HepG2 (cell line): ENCODE results near the gene MAMSTR. TPM values are rescaled to one million over a fixed set of nuclear protein-coding genes. Genes with fewer than 3 reads are reported as not detected.

ENCODE experiments used
- ARNTL ChIP-seq: sonication (generic); formaldehyde crosslinking; IDR thresholded peaks from 2 replicates; pipeline ENCODE4 v1.4.0; 2020; ENCODE audit warnings: mild to moderate bottlenecking, missing genetic modification reagents
- BORCS8-MEF2B ChIP-seq: sonication (generic); formaldehyde crosslinking; IDR thresholded peaks from 2 replicates; pipeline ENCODE4 v1.8.0; 2022; ENCODE audit warnings: mild to moderate bottlenecking, missing genetic modification reagents
- DDIT3 ChIP-seq: sonication (generic); formaldehyde crosslinking; IDR thresholded peaks from 2 replicates; pipeline ENCODE4 v1.4.0; 2020; ENCODE audit warnings: mild to moderate bottlenecking, missing genetic modification reagents
- FIP1L1 ChIP-seq: fragments of 200-400 bp; formaldehyde crosslinking; IDR thresholded peaks from 2 replicates; pipeline ENCODE4 v1.6.1; 2018; ENCODE audit warnings: low read depth, mild to moderate bottlenecking, low read length, moderate library complexity, borderline replicate concordance; ENCODE audit not compliant: insufficient read depth
- GFI1 ChIP-seq: sonication (generic); formaldehyde crosslinking; IDR thresholded peaks from 2 replicates; pipeline ENCODE4 v1.5.0; 2020; ENCODE audit warnings: missing genetic modification reagents, mild to moderate bottlenecking, borderline replicate concordance
- HBP1 ChIP-seq: IDR thresholded peaks from 2 replicates; pipeline ENCODE4 v1.6.1; 2016; ENCODE audit warnings: low read depth, control low read depth
- IRX3 ChIP-seq: sonication (generic); formaldehyde crosslinking; IDR thresholded peaks from 2 replicates; pipeline ENCODE4 v1.8.1; 2023; ENCODE audit warnings: mild to moderate bottlenecking, low read depth, missing genetic modification reagents, borderline replicate concordance
- KLF6 ChIP-seq: IDR thresholded peaks from 2 replicates; pipeline ENCODE4 v1.8.0; 2016; ENCODE audit warnings: missing biosample characterization, missing genetic modification reagents
- MXI1 ChIP-seq: IDR thresholded peaks from 3 replicates; pipeline ENCODE4 v1.6.1; 2012; ENCODE audit warnings: low read depth, low read length, inconsistent platforms, borderline replicate concordance
- PHB2 ChIP-seq: fragments of 450-650 bp; IDR thresholded peaks from 2 replicates; pipeline ENCODE4 v1.6.1; 2018; ENCODE audit not compliant: partially characterized antibody
- PRMT3 ChIP-seq: sonication (generic); formaldehyde crosslinking; IDR thresholded peaks from 2 replicates; pipeline ENCODE4 v1.8.1; 2022; ENCODE audit warnings: low read depth, mild to moderate bottlenecking, moderate library complexity, missing genetic modification reagents, borderline replicate concordance
- PTBP1 ChIP-seq: fragments of 200-400 bp; formaldehyde crosslinking; IDR thresholded peaks from 2 replicates; pipeline ENCODE4 v1.6.1; 2018; ENCODE audit warnings: low read length, low read depth; ENCODE audit not compliant: poor library complexity, severe bottlenecking
- RARA ChIP-seq: IDR thresholded peaks from 2 replicates; pipeline ENCODE4 v1.6.1; 2016; ENCODE audit warnings: missing genetic modification reagents, missing compliant biosample characterization
- RBFOX2 ChIP-seq: fragments of 200-400 bp; formaldehyde crosslinking; IDR thresholded peaks from 2 replicates; pipeline ENCODE4 v1.6.1; 2017; ENCODE audit warnings: low read depth, mild to moderate bottlenecking, low read length
- RBM22 ChIP-seq: fragments of 200-400 bp; formaldehyde crosslinking; optimal IDR thresholded peaks from 2 replicates; pipeline ENCODE3; 2017; ENCODE audit warnings: mild to moderate bottlenecking, low read length, moderate library complexity
- TFDP2 ChIP-seq: sonication (generic); formaldehyde crosslinking; IDR thresholded peaks from 2 replicates; pipeline ENCODE4 v1.4.0; 2020; ENCODE audit warnings: missing genetic modification reagents
- TMF1 ChIP-seq: sonication (generic); formaldehyde crosslinking; IDR thresholded peaks from 2 replicates; pipeline ENCODE4 v1.8.1; 2022; ENCODE audit warnings: low read depth, missing genetic modification reagents
- ZNF577 ChIP-seq: sonication (generic); formaldehyde crosslinking; IDR thresholded peaks from 2 replicates; pipeline ENCODE4 v1.4.0; 2020; ENCODE audit warnings: mild to moderate bottlenecking, low read depth, missing genetic modification reagents, borderline replicate concordance
- ZZZ3 ChIP-seq: sonication (generic); formaldehyde crosslinking; IDR thresholded peaks from 2 replicates; pipeline ENCODE4 v1.4.0; 2020; ENCODE audit warnings: missing genetic modification reagents, mild to moderate bottlenecking, borderline replicate concordance
- polyA plus RNA-seq, 8 experiments: library from polyadenylated mRNA; depleted of rRNA in 3 of 8; stranded (reverse) in 7 of 8; unstranded in 1 of 8; fragments of >200 nt; fragmentation: Illumina TruSeq in 4 of 8; extraction: Trizol in 4 of 8; gene quantifications; 2 replicates each; pipeline versions ENCODE4 v1.2.1 to v1.2.3, GENCODE V29; 2011 to 2016; ENCODE audit warnings: low read depth in 4 of 8, missing spikeins in 1 of 8, mixed read lengths in 1 of 8; ENCODE audit not compliant: insufficient read depth in 1 of 8
- total RNA-seq, 5 experiments: library from RNA; depleted of rRNA; stranded (reverse); fragments of >200 nt; fragmentation: Illumina TruSeq; extraction: Trizol; gene quantifications; 2 replicates each; pipeline ENCODE4 v1.2.3, GENCODE V29; 2016; ENCODE audit warnings: low read depth in 1 of 5
- TF ChIP-seq, protein P1 (sequence below), 2 experiments: fragments of 450-650 bp in 1 of 2; sonication (generic) in 1 of 2; formaldehyde crosslinking; IDR thresholded peaks; 2 replicates each; pipeline versions ENCODE4 v1.5.0 to v1.8.0; 2020 to 2022; ENCODE audit warnings: mild to moderate bottlenecking in 1 of 2, missing genetic modification reagents in 1 of 2
- TF ChIP-seq, protein P2 (sequence below): sonication (generic); formaldehyde crosslinking; IDR thresholded peaks from 2 replicates; pipeline ENCODE4 v1.4.0; 2020; ENCODE audit warnings: missing genetic modification reagents, borderline replicate concordance

The MAMSTR gene
- total and polyA plus RNA-seq, 2 of the 13 experiments (the other 11 are each of a cell fraction or from before 2014, with no cell fraction given), result 2.2 to 2.4 TPM

GRCh38 chr19:48713864-48714755 lies 5.4 kb downstream of the MAMSTR start (continued):
- TF ChIP-seq GFI1 (CRISPR knock-in tag) (no peak), DDIT3 (no peak), TMF1 (CRISPR knock-in tag) (no peak), FIP1L1 (no peak), KLF6 (CRISPR knock-in tag) (peak; percentile 43; the same call in 1 of the 2 replicates), PRMT3 (CRISPR knock-in tag) (no peak), ZZZ3 (CRISPR knock-in tag) (no peak), MXI1 (peak; percentile 79; the same call in 1 of the 3 replicates), ARNTL (CRISPR knock-in tag) (no peak), RARA (CRISPR knock-in tag) (peak; percentile 35; the same call in 1 of the 2 replicates), BORCS8-MEF2B (CRISPR knock-in tag) (no peak), ZNF577 (CRISPR knock-in tag) (no peak), HBP1 (CRISPR knock-in tag) (0 out of 2 replicates have a peak, but pooled peaks have one; percentile 6), TFDP2 (0 out of 2 replicates have a peak, but pooled peaks have one; percentile 18), RBM22 (no peak), PHB2 (no peak), IRX3 (CRISPR knock-in tag) (no peak), PTBP1 (no peak), RBFOX2 (peak; percentile 75)
- TF ChIP-seq, protein P1, sequence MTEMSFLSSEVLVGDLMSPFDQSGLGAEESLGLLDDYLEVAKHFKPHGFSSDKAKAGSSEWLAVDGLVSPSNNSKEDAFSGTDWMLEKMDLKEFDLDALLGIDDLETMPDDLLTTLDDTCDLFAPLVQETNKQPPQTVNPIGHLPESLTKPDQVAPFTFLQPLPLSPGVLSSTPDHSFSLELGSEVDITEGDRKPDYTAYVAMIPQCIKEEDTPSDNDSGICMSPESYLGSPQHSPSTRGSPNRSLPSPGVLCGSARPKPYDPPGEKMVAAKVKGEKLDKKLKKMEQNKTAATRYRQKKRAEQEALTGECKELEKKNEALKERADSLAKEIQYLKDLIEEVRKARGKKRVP (CRISPR knock-in tag; IDR thresholded peaks at IDR 0.05), result 0 out of 4 replicates have a peak, but pooled peaks of 1 of the 2 experiments have one; percentile 22
- TF ChIP-seq, protein P2, sequence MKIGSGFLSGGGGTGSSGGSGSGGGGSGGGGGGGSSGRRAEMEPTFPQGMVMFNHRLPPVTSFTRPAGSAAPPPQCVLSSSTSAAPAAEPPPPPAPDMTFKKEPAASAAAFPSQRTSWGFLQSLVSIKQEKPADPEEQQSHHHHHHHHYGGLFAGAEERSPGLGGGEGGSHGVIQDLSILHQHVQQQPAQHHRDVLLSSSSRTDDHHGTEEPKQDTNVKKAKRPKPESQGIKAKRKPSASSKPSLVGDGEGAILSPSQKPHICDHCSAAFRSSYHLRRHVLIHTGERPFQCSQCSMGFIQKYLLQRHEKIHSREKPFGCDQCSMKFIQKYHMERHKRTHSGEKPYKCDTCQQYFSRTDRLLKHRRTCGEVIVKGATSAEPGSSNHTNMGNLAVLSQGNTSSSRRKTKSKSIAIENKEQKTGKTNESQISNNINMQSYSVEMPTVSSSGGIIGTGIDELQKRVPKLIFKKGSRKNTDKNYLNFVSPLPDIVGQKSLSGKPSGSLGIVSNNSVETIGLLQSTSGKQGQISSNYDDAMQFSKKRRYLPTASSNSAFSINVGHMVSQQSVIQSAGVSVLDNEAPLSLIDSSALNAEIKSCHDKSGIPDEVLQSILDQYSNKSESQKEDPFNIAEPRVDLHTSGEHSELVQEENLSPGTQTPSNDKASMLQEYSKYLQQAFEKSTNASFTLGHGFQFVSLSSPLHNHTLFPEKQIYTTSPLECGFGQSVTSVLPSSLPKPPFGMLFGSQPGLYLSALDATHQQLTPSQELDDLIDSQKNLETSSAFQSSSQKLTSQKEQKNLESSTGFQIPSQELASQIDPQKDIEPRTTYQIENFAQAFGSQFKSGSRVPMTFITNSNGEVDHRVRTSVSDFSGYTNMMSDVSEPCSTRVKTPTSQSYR (CRISPR knock-in tag), result no peak; the same call in 1 of the 2 replicates
